Testis (tissue), 3 donors: ENCODE results near the gene FIZ1. TPM values are rescaled to one million over a fixed set of nuclear protein-coding genes. Genes with fewer than 3 reads are reported as not detected.

Source experiments
- DNase-seq: peaks from one replicate; pipeline ENCODE4 v3.0.0-alpha.2; 2019
- H3K27ac ChIP-seq, 2 donors: fragments of 200-600 bp; sonication (generic); one replicate each; pipeline ENCODE4 v1.5.1; 2019
- H3K27me3 ChIP-seq: fragments of 200-600 bp; sonication (generic); one replicate; pipeline ENCODE4 v1.5.1; 2019
- H3K36me3 ChIP-seq: fragments of 200-600 bp; sonication (generic); one replicate; pipeline ENCODE4 v1.5.1; 2017; ENCODE audit warnings: low read depth; ENCODE audit errors: missing control alignments
- H3K4me1 ChIP-seq: fragments of 200-600 bp; sonication (generic); one replicate; pipeline ENCODE4 v1.5.1; 2019
- H3K4me3 ChIP-seq, 2 donors: fragments of 200-600 bp; sonication (generic); one replicate each; pipeline ENCODE4 v1.5.1; 2017 to 2019
- H3K9me3 ChIP-seq: fragments of 200-600 bp; sonication (generic); one replicate; pipeline ENCODE4 v1.5.1; 2017
- POLR2A ChIP-seq: fragments of 450-650 bp; IDR thresholded peaks from one replicate; pipeline ENCODE4 v1.6.1; 2017; ENCODE audit warnings: antibody characterized with exemption, mild to moderate bottlenecking, moderate library complexity
- WGBS, 2 donors: methylation state at CpG; one replicate each; pipeline ENCODE4 v1.1.5; 2018; 5-methylcytosine and 5-hydroxymethylcytosine counted together
- intact Hi-C: fragments of 100-400 bp; cut with DNase I; formaldehyde crosslinking; loops from one replicate; pipeline ENCODE4 v1.15.1; 2023; ENCODE audit warnings: low total_unique reads
- polyA plus RNA-seq: library from polyadenylated mRNA; stranded (reverse); fragments of 350-450 nt; fragmentation: Illumina TruSeq; extraction: RNeasy Lipid Tissue Mini Kit (QIAGEN cat#74804); gene quantifications from one replicate; pipeline ENCODE4 v1.2.3, GENCODE V29; 2014; ENCODE audit warnings: low read depth, low replicate concordance; ENCODE audit not compliant: insufficient read depth
- total RNA-seq, 2 donors: library from RNA; depleted of rRNA; stranded (reverse); fragments of >200 nt; gene quantifications; one replicate each; pipeline ENCODE4 v1.2.3, GENCODE V29; 2016
- TF ChIP-seq, protein P1 (sequence below), 3 experiments: fragments of 450-650 bp in 2 of 3; fragments of 200-600 bp in 1 of 3; sonication (generic) in 1 of 3; IDR thresholded peaks; one replicate each; pipeline ENCODE4 v1.5.1; 2016 to 2019; ENCODE audit warnings: antibody characterized with exemption in 3 of 3, mild to moderate bottlenecking in 2 of 3, moderate library complexity in 1 of 3

FIZ1 gene
- total and polyA plus RNA-seq, 3 donors from 2014 or later, result 8.5 to 17.4 (median 16.5) TPM

DNA sequence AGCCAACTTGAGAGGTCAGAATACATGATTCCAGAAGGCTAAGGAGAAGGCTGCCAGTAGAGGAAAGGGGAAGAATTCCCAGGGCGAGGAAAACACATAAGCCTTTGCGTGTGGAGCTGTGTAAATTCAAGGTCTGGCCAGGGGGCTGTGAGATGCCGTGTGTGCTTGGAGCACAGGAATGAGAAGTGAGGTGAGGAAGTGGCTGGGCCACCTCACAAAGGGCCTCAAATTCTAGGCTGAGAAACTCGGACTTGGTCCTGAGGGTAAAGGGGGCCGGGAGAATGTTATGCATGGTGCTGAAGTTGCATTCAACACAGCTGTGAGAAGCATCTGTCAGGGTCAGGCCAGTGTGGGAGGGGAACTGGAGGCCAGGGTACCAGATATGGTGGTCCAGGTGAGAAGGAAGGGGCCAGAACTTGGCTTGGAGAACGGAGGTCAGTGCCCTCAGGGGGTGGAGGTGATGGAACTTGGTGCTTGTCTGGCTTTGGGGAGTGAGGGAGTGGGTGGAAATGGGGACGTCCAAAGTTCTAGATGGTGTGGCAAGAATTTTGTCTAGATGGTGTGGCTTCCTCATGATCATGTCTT, 36.6 kb upstream of the FIZ1 start:
- 58 to 66% methylated on average over 7 of the region's 7 CpGs for WGBS, 2 donors
- Histone ChIP-seq H3K4me1 (peaks cover 27% of the 10 kb centered on the region), H3K9me3 (no peaks in the 10 kb centered on the region), H3K27me3 (no peaks in the 10 kb centered on the region), H3K27ac (peak overlapping the region in 1 of 2 donors; percentile 92), H3K4me3 (peak overlapping the region; percentile 88 to 99), H3K36me3 (no peaks in the 10 kb centered on the region)
- no peak for TF ChIP-seq POLR2A
- TF ChIP-seq, protein P1, sequence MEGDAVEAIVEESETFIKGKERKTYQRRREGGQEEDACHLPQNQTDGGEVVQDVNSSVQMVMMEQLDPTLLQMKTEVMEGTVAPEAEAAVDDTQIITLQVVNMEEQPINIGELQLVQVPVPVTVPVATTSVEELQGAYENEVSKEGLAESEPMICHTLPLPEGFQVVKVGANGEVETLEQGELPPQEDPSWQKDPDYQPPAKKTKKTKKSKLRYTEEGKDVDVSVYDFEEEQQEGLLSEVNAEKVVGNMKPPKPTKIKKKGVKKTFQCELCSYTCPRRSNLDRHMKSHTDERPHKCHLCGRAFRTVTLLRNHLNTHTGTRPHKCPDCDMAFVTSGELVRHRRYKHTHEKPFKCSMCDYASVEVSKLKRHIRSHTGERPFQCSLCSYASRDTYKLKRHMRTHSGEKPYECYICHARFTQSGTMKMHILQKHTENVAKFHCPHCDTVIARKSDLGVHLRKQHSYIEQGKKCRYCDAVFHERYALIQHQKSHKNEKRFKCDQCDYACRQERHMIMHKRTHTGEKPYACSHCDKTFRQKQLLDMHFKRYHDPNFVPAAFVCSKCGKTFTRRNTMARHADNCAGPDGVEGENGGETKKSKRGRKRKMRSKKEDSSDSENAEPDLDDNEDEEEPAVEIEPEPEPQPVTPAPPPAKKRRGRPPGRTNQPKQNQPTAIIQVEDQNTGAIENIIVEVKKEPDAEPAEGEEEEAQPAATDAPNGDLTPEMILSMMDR (IDR thresholded peaks at IDR 0.05), result no peak
- intact Hi-C loops, result no loop called here
- no peak for DNase-seq

DNA sequence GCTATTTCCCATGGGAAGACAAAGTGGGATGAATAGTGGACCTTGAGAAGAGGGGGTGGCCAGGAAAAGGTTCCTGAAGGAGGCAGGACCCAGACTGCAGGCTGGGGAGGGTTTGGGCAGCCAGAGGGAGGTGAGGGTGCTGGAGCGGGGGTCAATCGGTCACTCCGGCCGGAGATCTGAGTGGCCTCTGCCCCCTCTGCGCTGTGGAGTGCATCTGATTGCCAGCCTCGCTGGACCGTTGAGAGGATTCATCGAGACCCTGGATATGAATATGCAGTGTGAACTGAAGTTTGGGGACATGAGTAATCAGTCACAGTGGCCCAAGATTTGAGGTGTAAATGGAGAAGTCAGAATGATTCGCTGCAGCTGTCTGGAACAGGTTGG, 36.0 kb upstream of the FIZ1 start:
- WGBS, 2 donors, result 9 to 10% methylated on average over 6 to 9 of the region's 9 CpGs
- intact Hi-C loops, result no loop called here

DNA sequence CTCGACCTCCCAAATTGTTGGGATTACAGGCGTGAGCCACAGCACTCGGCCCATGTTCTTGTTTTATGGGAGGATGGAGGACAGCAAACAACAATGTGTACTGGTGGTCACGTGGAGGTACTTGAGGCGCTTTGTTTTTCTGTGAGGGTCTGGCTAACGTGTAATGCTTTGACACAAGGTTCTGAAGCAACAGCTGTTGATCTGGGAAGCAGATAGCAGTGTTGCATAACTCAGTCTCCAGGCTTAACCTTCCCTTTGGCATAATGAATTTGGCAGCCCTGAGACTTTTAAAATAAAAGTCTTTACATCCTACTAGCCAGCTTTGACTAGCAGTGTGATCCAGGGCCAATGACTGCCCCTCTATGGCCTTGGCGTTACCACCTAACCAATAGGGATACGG, 34.5 kb upstream of the FIZ1 start:
- intact Hi-C loops, result no loop called here
- WGBS, 2 donors, result 79 to 80% methylated on average over 8 of the region's 8 CpGs
- no peaks in the 10 kb centered on the region for H3K27me3 ChIP-seq
- H3K9me3 ChIP-seq, result no peaks in the 10 kb centered on the region
- no peak overlapping the region for H3K27ac ChIP-seq
- H3K36me3 ChIP-seq, result no peaks in the 10 kb centered on the region
- H3K4me3 ChIP-seq, result no peak overlapping the region
- H3K4me1 ChIP-seq, result peaks cover 19% of the 10 kb centered on the region
- TF ChIP-seq, protein P1 (IDR thresholded peaks at IDR 0.05), result no peak
- TF ChIP-seq POLR2A, result no peak
- DNase-seq, result no peak

More for the DNA sequence above, 36.0 kb upstream of the FIZ1 start:
- H3K36me3 ChIP-seq, result no peaks in the 10 kb centered on the region
- peak overlapping the region; percentile 92 for H3K27ac ChIP-seq
- H3K4me1 ChIP-seq, result peaks cover 24% of the 10 kb centered on the region
- DNase-seq, result no peak
- peak overlapping the region; percentile 88 to 99 for H3K4me3 ChIP-seq
- H3K9me3 ChIP-seq, result no peaks in the 10 kb centered on the region
- no peaks in the 10 kb centered on the region for H3K27me3 ChIP-seq
- TF ChIP-seq POLR2A, result no peak
- TF ChIP-seq, protein P1 (IDR thresholded peaks at IDR 0.05), result no peak

DNA sequence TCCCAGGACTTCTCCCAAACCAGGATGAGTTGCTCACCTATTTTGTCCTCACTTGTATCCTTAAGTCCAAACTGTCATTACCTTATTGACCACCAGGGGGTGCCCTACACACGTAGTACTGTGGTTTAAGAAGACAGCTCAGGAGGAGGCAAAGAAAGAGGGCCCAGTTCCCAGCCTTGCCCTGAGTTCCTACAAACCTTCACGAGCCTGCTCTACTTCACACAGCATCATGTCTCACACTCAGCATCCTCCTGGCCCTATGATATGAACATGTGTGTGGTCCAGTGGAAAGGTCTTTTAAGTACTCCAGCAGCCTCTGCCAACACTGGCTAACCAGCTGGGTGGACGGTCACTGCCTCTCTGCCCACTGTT, 33.1 kb upstream of the FIZ1 start:
- Histone ChIP-seq H3K4me3 (no peak overlapping the region), H3K27me3 (no peaks in the 10 kb centered on the region), H3K9me3 (no peaks in the 10 kb centered on the region), H3K27ac (peak overlapping the region in 1 of 2 donors; percentile 41), H3K36me3 (no peaks in the 10 kb centered on the region), H3K4me1 (peaks cover 19% of the 10 kb centered on the region)
- peak; percentile 99 for DNase-seq
- TF ChIP-seq, protein P1 (IDR thresholded peaks at IDR 0.05), result peak; percentile 85 to 97 (median 95)
- no peak for TF ChIP-seq POLR2A
- intact Hi-C loops, result no loop called here
- 20 to 33% methylated on average over 3 of the region's 3 CpGs for WGBS, 2 donors

DNA sequence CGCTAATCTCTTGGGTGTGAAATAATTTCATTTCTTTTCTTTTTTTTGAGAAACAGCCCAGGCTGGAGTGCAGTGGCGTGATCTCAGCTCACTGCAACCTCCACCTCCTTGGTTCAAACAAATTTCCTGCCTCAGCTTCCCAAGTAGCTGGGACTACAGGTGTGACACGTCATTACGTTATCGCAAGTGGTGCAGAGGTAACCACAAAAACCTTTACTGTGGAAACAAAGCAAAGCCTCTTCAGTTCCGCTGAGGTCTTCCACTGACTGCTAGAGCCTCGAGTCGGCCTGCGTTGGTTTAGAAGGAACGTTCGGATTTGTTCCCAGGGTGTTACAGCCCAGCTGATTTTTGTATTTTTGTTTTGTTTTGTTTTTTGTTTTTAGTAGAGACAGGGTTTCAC, 27.0 kb upstream of the FIZ1 start:
- no peaks in the 10 kb centered on the region for H3K27me3 ChIP-seq
- H3K4me1 ChIP-seq, result peaks cover 20% of the 10 kb centered on the region
- no peak for TF ChIP-seq POLR2A
- TF ChIP-seq, protein P1 (IDR thresholded peaks at IDR 0.05), result no peak
- DNase-seq, result no peak
- H3K4me3 ChIP-seq, result no peak overlapping the region
- WGBS, 2 donors, result 93 to 96% methylated on average over 11 of the region's 11 CpGs
- intact Hi-C loops, result no loop called here
- no peaks in the 10 kb centered on the region for H3K36me3 ChIP-seq
- no peak overlapping the region for H3K27ac ChIP-seq
- H3K9me3 ChIP-seq, result no peaks in the 10 kb centered on the region
